HG03159 (cell line): ENCODE data around the gene ZNF276.

ENCODE experiments used
- ATAC-seq: cut with Tn5 transposase; IDR thresholded peaks from one replicate; pipeline ENCODE4 v1.9.1; 2021; ENCODE audit warnings: mild to moderate bottlenecking, moderate library complexity; ENCODE audit not compliant: unreplicated experiment

Gene ZNF276

DNA sequence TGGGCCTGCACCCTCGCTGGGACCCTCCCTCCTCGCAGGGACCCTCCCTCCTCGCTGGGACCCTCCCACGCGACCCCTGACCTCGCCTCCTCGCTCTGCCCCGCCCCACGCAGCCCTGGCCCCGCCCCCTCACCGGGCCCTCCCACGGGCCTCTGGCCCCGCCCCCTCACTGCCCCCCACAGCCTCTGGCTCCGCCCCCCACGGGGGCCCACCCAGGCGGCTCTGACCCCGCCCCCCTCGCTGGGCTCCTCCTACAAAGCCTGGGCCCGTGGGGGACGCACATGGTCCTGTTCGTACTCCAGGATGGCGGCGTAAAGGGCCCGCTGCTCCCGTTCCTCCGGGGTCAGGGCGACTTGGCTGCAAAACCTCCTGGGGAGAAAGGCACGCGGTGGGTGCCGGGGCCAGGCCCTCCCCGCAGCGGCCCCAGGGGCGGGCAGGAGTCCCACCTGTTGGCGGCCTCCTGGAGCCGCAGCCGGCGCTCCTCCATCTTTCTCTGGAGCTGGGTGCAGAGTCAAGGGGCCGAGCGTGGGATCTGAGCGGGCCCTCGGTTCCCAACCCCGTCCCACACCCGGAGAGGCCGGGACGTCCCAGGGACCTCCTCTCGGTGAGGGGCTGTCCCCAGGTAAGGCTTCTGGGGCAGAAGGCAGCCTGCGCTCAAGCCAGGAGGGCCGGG, 9.6 kb upstream of the ZNF276 start:
- no peak for ATAC-seq

GRCh38 chr16:89712274-89712781, 9.0 kb upstream of the ZNF276 start:
- no peak for ATAC-seq

- no peak for ATAC-seq
Measured at GRCh38 chr16:89716493-89716892, 4.8 kb upstream of the ZNF276 start.

DNA sequence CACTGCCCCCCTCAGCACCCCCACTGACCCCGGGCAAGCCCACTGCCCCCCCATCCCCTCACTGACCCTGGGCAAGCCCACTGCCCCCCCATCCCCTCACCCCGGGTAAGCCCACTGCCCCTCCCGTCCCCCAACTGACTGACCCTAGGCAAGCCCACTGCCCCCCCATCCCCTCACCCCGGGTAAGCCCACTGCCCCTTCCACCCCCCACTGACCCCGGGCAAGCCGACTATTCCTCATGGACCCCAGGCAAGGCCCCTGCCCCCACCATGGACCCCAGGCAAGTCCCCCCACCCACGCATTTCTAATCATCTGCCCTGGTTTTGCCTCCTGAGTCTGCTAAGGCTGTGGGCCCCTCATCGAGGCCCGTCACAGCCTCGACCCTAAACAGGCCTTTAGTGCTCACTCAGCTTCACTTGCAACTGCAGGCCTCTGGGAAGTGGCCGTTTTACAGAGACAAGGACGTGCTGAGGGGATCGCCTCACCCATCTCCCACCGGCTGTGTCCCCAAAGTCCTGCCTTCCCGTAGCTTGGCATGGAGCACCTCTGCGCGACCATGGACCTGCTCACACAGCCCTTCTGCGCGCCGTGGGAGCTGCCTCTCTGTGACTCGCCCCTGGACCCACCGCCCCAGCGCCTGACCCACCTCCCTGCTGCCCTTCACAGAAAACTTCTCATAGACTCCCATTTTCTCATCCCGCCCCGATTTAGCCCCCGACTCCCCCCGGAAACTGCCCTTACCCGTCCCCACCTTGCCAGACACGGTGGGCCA, 4.2 kb upstream of the ZNF276 start:
- no peak for ATAC-seq

GRCh38 chr16:89717688-89718505, 3.4 kb upstream of the ZNF276 start:
- no peak for ATAC-seq

DNA sequence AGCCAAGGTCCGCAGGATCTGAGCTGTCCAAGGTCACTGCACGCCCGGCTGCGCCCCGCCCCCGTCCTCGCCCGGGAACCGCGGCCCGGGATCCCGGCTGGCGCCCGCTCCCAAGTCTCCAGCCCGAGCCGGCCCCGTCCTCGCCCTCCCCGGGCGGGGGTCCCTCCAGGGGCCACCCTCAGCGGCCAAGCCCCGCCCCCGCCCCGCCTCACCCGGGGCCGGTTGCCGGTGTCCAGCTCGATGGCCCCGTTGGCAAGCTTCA, 855 bp upstream of the ZNF276 start:
- ATAC-seq = peak; percentile 11

- ATAC-seq = peak; percentile 27
Measured at GRCh38 chr16:89721546-89722391, 432 bp downstream of the ZNF276 start.

GRCh38 chr16:89722392-89723278, 1.3 kb downstream of the ZNF276 start:
- ATAC-seq = peak; percentile 30

DNA sequence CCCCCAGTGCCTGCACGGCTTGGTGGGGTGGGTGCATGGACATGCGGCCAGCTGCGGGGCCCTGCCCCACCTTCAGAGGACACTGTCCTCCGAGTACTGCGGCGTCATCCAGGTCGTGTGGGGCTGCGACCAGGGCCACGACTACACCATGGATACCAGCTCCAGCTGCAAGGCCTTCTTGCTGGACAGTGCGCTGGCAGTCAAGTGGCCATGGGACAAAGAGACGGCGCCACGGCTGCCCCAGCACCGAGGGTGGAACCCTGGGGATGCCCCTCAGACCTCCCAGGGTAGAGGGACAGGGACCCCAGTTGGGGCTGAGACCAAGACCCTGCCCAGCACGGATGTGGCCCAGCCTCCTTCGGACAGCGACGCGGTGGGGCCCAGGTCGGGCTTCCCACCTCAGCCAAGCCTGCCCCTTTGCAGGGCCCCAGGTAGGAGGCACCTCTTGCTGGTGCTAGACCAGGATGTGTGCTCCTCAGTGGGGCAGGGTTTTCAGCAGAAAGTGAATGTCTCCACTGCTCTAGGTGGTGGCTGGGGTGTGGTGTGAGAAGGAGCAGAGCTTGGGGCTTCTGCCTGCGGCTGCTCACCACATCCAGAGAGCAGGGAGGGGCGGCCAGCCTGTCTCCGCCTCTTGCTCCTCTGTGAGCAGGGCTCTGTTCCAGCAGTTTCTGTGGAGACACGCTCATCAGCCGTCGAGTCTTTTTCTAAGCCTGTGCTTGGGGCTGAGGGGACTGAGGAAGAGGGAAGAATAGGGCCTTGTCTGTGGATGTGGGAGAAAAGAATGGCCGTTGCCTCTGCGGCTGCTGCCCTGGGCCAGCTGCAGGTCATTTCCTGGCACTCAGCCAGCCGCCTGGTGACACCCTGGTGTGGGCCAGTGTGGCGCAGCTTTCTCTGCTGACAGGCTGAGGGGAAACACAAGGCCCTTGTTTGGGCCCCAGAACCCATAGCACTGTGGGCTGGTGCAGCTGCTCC, 2.2 kb downstream of the ZNF276 start:
- no peak for ATAC-seq

GRCh38 chr16:89727406-89728120, 6.2 kb downstream of the ZNF276 start:
- no peak for ATAC-seq

- no peak for ATAC-seq
Measured at GRCh38 chr16:89729293-89729692, 8.0 kb downstream of the ZNF276 start.

- ATAC-seq = no peak
Measured at GRCh38 chr16:89729863-89730593, 8.7 kb downstream of the ZNF276 start.

DNA sequence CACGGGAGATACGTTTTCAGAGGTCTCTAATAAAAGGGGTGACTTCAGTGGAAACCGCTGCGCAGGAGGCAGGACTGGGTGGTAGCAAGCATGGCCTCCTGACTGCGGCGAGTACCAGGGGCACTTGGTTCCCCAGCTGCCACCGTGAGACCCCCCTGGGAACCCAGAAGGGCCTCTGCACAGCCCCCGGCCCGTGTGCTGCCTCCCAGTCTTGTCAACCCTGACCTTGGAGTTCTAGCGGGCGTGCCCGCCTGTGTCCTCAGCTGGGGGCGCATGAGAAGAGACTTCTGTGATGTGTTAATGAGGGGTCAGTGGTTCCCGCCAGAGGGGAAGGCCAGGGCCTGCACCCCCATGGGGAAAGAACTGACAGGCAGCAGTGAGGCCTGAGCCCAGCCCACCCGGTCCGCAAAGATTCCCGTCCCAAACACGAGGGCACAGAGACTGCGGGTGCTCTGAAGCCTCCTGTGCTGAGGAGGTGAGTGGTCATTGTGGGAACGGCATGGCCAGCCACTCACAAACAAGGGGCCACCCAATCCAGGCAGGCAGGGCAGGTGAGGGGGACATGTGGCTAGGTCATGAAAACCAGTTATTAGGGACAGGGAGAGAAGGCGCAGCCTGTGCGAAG, 9.4 kb downstream of the ZNF276 start:
- no peak for ATAC-seq

GRCh38 chr16:89732142-89732917, 11.0 kb downstream of the ZNF276 start:
- ATAC-seq = no peak

- no peak for ATAC-seq
Measured at GRCh38 chr16:89732918-89733242, 11.5 kb downstream of the ZNF276 start.

GRCh38 chr16:89733322-89733721, 12.0 kb downstream of the ZNF276 start:
- no peak for ATAC-seq
